HG03135 (cell line): ENCODE data around the gene CXCL12.

Experiments
- ATAC-seq: cut with Tn5 transposase; IDR thresholded peaks from one replicate; pipeline ENCODE4 v1.9.1; 2021; ENCODE audit warnings: mild to moderate bottlenecking, moderate library complexity; ENCODE audit not compliant: unreplicated experiment

Gene CXCL12

GRCh38 chr10:44335330-44336021 is 49.4 kb downstream of the CXCL12 start:
- no peak for ATAC-seq

- ATAC-seq: no peak
Observed at GRCh38 chr10:44334621-44335184, 50.2 kb downstream of the CXCL12 start.

GRCh38 chr10:44334091-44334490 is 50.8 kb downstream of the CXCL12 start:
- no peak for ATAC-seq

- no peak for ATAC-seq
Observed at GRCh38 chr10:44333511-44333910, 51.4 kb downstream of the CXCL12 start.

GRCh38 chr10:44332465-44332864 is 52.4 kb downstream of the CXCL12 start:
- ATAC-seq: no peak

GRCh38 chr10:44330431-44330830 is 54.5 kb downstream of the CXCL12 start:
- ATAC-seq: no peak

- ATAC-seq: no peak
Observed at GRCh38 chr10:44327461-44327860, 57.4 kb downstream of the CXCL12 start.
